Mesenchymal stem cell (in vitro differentiated cells and primary cell): ENCODE measurements around the gene API5. TPM values are rescaled to one million over a fixed set of nuclear protein-coding genes. Genes with fewer than 3 reads are reported as not detected.

Experiments
- DNase-seq: peaks from one replicate; pipeline ENCODE4 v3.0.0-alpha.2; 2013
- H2AFZ ChIP-seq: one replicate; pipeline ENCODE4 v1.6.1; 2013; ENCODE audit warnings: low read depth, mild to moderate bottlenecking, control low read depth, inconsistent platforms, low read length, moderate library complexity
- H2AK5ac ChIP-seq: 2 replicates; pipeline ENCODE4 v1.6.1; 2013; ENCODE audit warnings: low read length, moderate library complexity, mild to moderate bottlenecking, inconsistent platforms; ENCODE audit not compliant: severe bottlenecking
- H2BK120ac ChIP-seq: one replicate; pipeline ENCODE4 v1.6.1; 2013; ENCODE audit warnings: low read depth, mild to moderate bottlenecking, inconsistent platforms, low read length, moderate library complexity
- H2BK12ac ChIP-seq, 2 experiments: one replicate each; pipeline ENCODE4 v1.6.1; 2013; ENCODE audit warnings: inconsistent platforms in 2 of 2, low read length in 2 of 2, mild to moderate bottlenecking in 2 of 2, moderate library complexity in 2 of 2, control low read depth in 1 of 2
- H2BK15ac ChIP-seq: one replicate; pipeline ENCODE4 v1.6.1; 2013; ENCODE audit warnings: mild to moderate bottlenecking, low read depth, inconsistent platforms; ENCODE audit not compliant: poor library complexity, severe bottlenecking
- H2BK5ac ChIP-seq: 2 replicates; pipeline ENCODE4 v1.6.1; 2013; ENCODE audit warnings: low read depth, mild to moderate bottlenecking, low read length, control low read depth, inconsistent platforms; ENCODE audit not compliant: poor library complexity, severe bottlenecking
- H3K14ac ChIP-seq, 2 experiments: one replicate each; pipeline ENCODE4 v1.6.1; 2013; ENCODE audit warnings: inconsistent platforms in 2 of 2, low read length in 2 of 2, control low read depth in 1 of 2, mild to moderate bottlenecking in 1 of 2, moderate library complexity in 1 of 2
- H3K18ac ChIP-seq, 2 experiments: one replicate each; pipeline ENCODE4 v1.6.1; 2013; ENCODE audit warnings: inconsistent platforms in 2 of 2, low read length in 2 of 2, control low read depth in 1 of 2, low read depth in 1 of 2, mild to moderate bottlenecking in 1 of 2
- H3K23ac ChIP-seq, 2 experiments: one replicate each; pipeline ENCODE4 v1.6.1; 2013; ENCODE audit warnings: inconsistent platforms in 2 of 2, low read length in 2 of 2, mild to moderate bottlenecking in 2 of 2, moderate library complexity in 2 of 2, control low read depth in 1 of 2
- H3K27ac ChIP-seq: 2 replicates; pipeline ENCODE4 v1.5.1; 2013; ENCODE audit warnings: mild to moderate bottlenecking, moderate library complexity, low read length, control low read depth, inconsistent platforms; ENCODE audit not compliant: poor library complexity, severe bottlenecking
- H3K27me3 ChIP-seq, 2 experiments: 2 replicates each; pipeline versions ENCODE4 v1.6.1 to v1.7.0; 2013; ENCODE audit warnings: low read length in 2 of 2, mild to moderate bottlenecking in 2 of 2, moderate library complexity in 2 of 2, control low read depth in 1 of 2, inconsistent platforms in 1 of 2; ENCODE audit not compliant: control insufficient read depth in 1 of 2, insufficient read depth in 1 of 2
- H3K36me3 ChIP-seq, 2 experiments: 2 replicates each; pipeline versions ENCODE4 v1.6.1 to v1.7.0; 2013; ENCODE audit warnings: low read length in 2 of 2, control low read depth in 1 of 2, inconsistent platforms in 1 of 2, low read depth in 1 of 2, mild to moderate bottlenecking in 1 of 2; ENCODE audit not compliant: insufficient read depth in 2 of 2, control insufficient read depth in 1 of 2
- H3K4ac ChIP-seq, 2 experiments: one replicate each; pipeline ENCODE4 v1.6.1; 2013; ENCODE audit warnings: inconsistent platforms in 2 of 2, low read length in 2 of 2, mild to moderate bottlenecking in 2 of 2, moderate library complexity in 2 of 2, control low read depth in 1 of 2, low read depth in 1 of 2
- H3K4me1 ChIP-seq: 2 replicates; pipeline ENCODE4 v1.6.1; 2013; ENCODE audit warnings: low read depth, low read length, control low read depth; ENCODE audit not compliant: control insufficient read depth, insufficient read depth
- H3K4me2 ChIP-seq: 2 replicates; pipeline ENCODE4 v1.6.1; 2013; ENCODE audit warnings: low read length, mild to moderate bottlenecking, inconsistent platforms; ENCODE audit not compliant: poor library complexity, severe bottlenecking
- H3K4me3 ChIP-seq, 2 experiments: 2 replicates each; pipeline versions ENCODE4 v1.5.1 to v1.7.0; 2013; ENCODE audit warnings: low read length in 2 of 2, mild to moderate bottlenecking in 2 of 2, control low read depth in 1 of 2, low read depth in 1 of 2; ENCODE audit not compliant: insufficient read depth in 1 of 2
- H3K79me1 ChIP-seq: replicated peaks from 2 replicates; pipeline ENCODE4 v1.6.1; 2013; ENCODE audit warnings: mild to moderate bottlenecking, control low read depth, low read length, inconsistent platforms; ENCODE audit not compliant: poor library complexity, severe bottlenecking
- H3K9ac ChIP-seq: 2 replicates; pipeline ENCODE4 v1.7.0; 2013; ENCODE audit warnings: mild to moderate bottlenecking, low read length, moderate library complexity
- H3K9me3 ChIP-seq: 2 replicates; pipeline ENCODE4 v1.7.0; 2013; ENCODE audit warnings: mild to moderate bottlenecking, low read length; ENCODE audit not compliant: control insufficient read depth
- H4K8ac ChIP-seq: one replicate; pipeline ENCODE4 v1.6.1; 2013; ENCODE audit warnings: inconsistent platforms, mild to moderate bottlenecking, low read length, moderate library complexity
- H4K91ac ChIP-seq: one replicate; pipeline ENCODE4 v1.6.1; 2013; ENCODE audit warnings: mild to moderate bottlenecking, low read length, inconsistent platforms
- WGBS: methylation state at CpG from one replicate; pipeline ENCODE4 v1.1.7; 2013; ENCODE audit warnings: mixed read lengths; 5-methylcytosine and 5-hydroxymethylcytosine counted together
- polyA plus RNA-seq, 2 experiments: library from polyadenylated mRNA; stranded (reverse); fragments of 200-250 nt; gene quantifications; one replicate each; pipeline ENCODE4 v1.2.3, GENCODE V29; 2013

The API5 gene
- 59.6 TPM for polyA plus RNA-seq (2013, experiment 1 of 2)
- 60.8 TPM for polyA plus RNA-seq (2013, experiment 2 of 2)

DNA sequence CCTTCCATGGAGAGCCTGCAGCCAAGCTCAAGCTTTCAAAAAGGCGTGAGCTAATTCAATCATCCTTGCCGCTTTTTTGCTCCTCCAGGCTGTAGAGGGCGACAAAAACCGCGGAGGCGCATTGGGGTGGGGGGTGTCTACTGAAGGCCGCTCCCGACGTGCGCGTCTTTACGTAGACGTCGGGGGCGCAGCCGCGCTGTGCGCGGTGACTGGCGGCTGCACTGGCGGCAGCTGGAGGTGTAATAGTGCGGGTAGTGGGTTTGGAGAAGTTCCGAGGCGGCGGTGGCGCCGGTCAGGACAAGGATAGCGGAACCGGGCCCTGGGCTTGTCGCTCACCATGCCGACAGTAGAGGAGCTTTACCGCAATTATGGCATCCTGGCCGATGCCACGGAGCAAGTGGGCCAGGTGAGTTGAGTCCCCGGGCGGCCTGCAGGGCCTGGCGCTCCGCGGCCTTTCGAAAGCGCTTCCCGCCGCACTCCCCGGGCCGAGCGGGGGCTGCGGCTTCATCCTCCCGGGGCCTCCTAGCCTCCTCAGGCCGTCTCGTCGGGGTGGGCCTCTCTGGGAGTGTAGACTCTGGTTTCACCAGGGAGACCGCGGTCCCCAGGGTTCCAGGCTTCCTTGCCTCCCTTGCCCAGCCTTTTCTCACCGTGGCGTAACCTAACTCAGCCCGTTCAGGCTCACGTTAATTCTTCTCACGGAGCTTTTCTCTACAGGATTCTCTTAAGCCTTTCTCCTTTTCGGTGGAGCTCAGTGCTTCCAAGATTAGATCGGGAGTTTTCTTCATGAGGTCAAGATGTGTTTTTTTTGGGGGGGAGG is at the start of gene API5:
API5 (plus strand) TSS at position 206 of the 817 bp plus-strand sequence; CDS start at position 338, 132 bp downstream.
- Histone ChIP-seq H3K9ac (peak within 1 kb of the TSS; percentile 98), H3K4ac (peak within 1 kb of the TSS in 1 of 2 experiments; percentile 85), H3K18ac (peak within 1 kb of the TSS; percentile 91 to 95), H4K8ac (peak within 1 kb of the TSS; percentile 95), H3K36me3 (peaks cover 0 to 2% of the 10 kb centered on the region in 2 experiments), H4K91ac (peak within 1 kb of the TSS; percentile 50), H3K4me3 (peak within 1 kb of the TSS; percentile 96 to 98), H2BK5ac (peak within 1 kb of the TSS; percentile 66), H3K9me3 (no peaks in the 10 kb centered on the region), H2AFZ (peak within 1 kb of the TSS; percentile 56), H3K27ac (peak within 1 kb of the TSS; percentile 77), H2AK5ac (no peak within 1 kb of the TSS), H3K79me1 (peaks cover 5% of the 10 kb centered on the region), H3K27me3 (no peaks in the 10 kb centered on the region), H3K4me1 (peaks cover 6% of the 10 kb centered on the region), H2BK120ac (peak within 1 kb of the TSS; percentile 19), H3K23ac (no peak within 1 kb of the TSS), H2BK15ac (no peak within 1 kb of the TSS), H3K14ac (peak within 1 kb of the TSS in 1 of 2 experiments; percentile 77), H2BK12ac (no peak within 1 kb of the TSS), H3K4me2 (peak within 1 kb of the TSS; percentile 96)
- peak; percentile 95 for DNase-seq
- WGBS: under 1% methylated on average over 59 of the region's 60 CpGs

DNA sequence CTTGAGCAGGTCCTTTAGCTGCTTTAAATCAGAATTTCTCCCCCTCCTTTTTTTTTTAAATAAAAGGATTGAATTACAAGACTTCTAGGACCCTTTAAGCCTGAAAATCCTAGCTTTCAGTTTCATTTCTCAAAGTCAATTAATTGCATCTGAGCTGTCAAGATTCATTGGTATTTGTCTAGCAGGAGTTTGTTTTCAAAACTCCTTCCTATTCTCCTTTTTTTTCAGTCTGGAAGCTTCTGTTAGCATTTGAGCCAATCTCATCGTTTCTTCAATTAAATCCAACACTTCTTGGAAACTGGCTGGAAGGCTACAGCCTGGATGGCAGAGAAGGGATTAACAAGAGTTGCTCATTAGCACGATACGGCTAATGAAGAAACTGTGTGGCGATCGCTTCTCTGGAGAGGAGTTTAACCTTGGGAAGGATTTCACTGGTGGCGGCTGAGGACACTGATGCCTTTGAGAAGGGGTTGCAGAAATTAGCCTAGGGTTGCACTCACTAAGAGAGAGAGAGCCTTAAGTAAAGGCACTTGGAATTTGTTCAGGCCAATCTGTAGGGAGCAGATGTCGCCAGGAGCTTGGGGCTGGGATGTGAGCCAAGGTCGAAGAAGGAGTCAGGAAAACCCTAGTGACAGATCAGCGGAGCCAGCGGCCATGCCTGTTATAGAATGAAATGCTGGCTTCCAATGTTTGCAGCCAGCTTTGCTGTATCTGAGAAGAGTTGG is 43.8 kb upstream of the API5 start:
- no peak overlapping the region for H4K91ac ChIP-seq
- H2BK15ac ChIP-seq: no peak overlapping the region
- no peaks in the 10 kb centered on the region for H3K36me3 ChIP-seq
- H3K27ac ChIP-seq: no peak overlapping the region
- no peak overlapping the region for H3K9ac ChIP-seq
- H3K27me3 ChIP-seq: peaks cover 0 to 5% of the 10 kb centered on the region in 2 experiments
- H2BK5ac ChIP-seq: no peak overlapping the region
- no peak overlapping the region for H3K4ac ChIP-seq
- H2BK12ac ChIP-seq: no peak overlapping the region
- no peak overlapping the region for H2AFZ ChIP-seq
- no peak overlapping the region for H4K8ac ChIP-seq
- H2BK120ac ChIP-seq: no peak overlapping the region
- H3K4me1 ChIP-seq: no peaks in the 10 kb centered on the region
- WGBS: 93% methylated on average over 9 of the region's 10 CpGs
- H3K79me1 ChIP-seq: no peaks in the 10 kb centered on the region
- no peak overlapping the region for H3K23ac ChIP-seq
- no peak overlapping the region for H3K14ac ChIP-seq
- no peak for DNase-seq
- H3K4me3 ChIP-seq: peak overlapping the region in 1 of 2 experiments; percentile 37
- H3K18ac ChIP-seq: no peak overlapping the region
- H3K4me2 ChIP-seq: no peak overlapping the region
- no peaks in the 10 kb centered on the region for H3K9me3 ChIP-seq
- H2AK5ac ChIP-seq: no peak overlapping the region

- Histone ChIP-seq H3K9me3 (no peaks in the 10 kb centered on the region), H3K23ac (no peak overlapping the region), H3K4me2 (no peak overlapping the region), H4K8ac (no peak overlapping the region), H2AK5ac (no peak overlapping the region), H3K9ac (no peak overlapping the region), H2BK12ac (no peak overlapping the region), H4K91ac (no peak overlapping the region), H2BK5ac (no peak overlapping the region), H2AFZ (no peak overlapping the region), H3K79me1 (no peaks in the 10 kb centered on the region), H3K4me1 (no peaks in the 10 kb centered on the region), H3K18ac (no peak overlapping the region), H3K27me3 (peaks cover 0 to 5% of the 10 kb centered on the region in 2 experiments), H3K4me3 (no peak overlapping the region), H3K27ac (no peak overlapping the region), H3K36me3 (no peaks in the 10 kb centered on the region), H2BK15ac (no peak overlapping the region), H2BK120ac (no peak overlapping the region), H3K4ac (no peak overlapping the region), H3K14ac (no peak overlapping the region)
- 72% methylated on average over 2 of the region's 2 CpGs for WGBS
- DNase-seq: no peak
Observed at GRCh38 chr11:43268786-43269185, 43.0 kb upstream of the API5 start.
